DMS53 (cell line): ENCODE results near the gene ITGA1.

Experiments used
- DNase-seq: peaks from one replicate; lab custom pipeline; 2025; lab: John Stamatoyannopoulos, UW

Gene ITGA1

GRCh38 chr5:52772668-52773067, 15.0 kb upstream of the ITGA1 start:
- no peak for DNase-seq

GRCh38 chr5:52773342-52773741, 14.4 kb upstream of the ITGA1 start:
- DNase-seq = no peak

GRCh38 chr5:52774005-52774410, 13.7 kb upstream of the ITGA1 start:
- no peak for DNase-seq

GRCh38 chr5:52776116-52776515, 11.6 kb upstream of the ITGA1 start:
- no peak for DNase-seq

GRCh38 chr5:52777186-52777585, 10.5 kb upstream of the ITGA1 start:
- no peak for DNase-seq

- DNase-seq = no peak
These were observed 8.9 kb upstream of the ITGA1 start for GRCh38 chr5:52778781-52779180.

- DNase-seq = no peak
These were observed 8.5 kb upstream of the ITGA1 start for GRCh38 chr5:52779213-52779612.

- DNase-seq = no peak
These were observed 4.3 kb upstream of the ITGA1 start for GRCh38 chr5:52783226-52783959.

GRCh38 chr5:52784737-52785136, 3.0 kb upstream of the ITGA1 start:
- peak; percentile 92 for DNase-seq

GRCh38 chr5:52786391-52786790, 1.3 kb upstream of the ITGA1 start:
- DNase-seq = peak; percentile 48

GRCh38 chr5:52786949-52787599, 642 bp upstream of the ITGA1 start:
- peak; percentile 82 for DNase-seq

GRCh38 chr5:52788505-52788821, 747 bp downstream of the ITGA1 start:
- DNase-seq = no peak

GRCh38 chr5:52789378-52789777, 1.7 kb downstream of the ITGA1 start:
- peak; percentile 43 for DNase-seq

- DNase-seq = no peak
These were observed 2.1 kb downstream of the ITGA1 start for GRCh38 chr5:52789851-52790250.

- DNase-seq = no peak
These were observed 3.6 kb downstream of the ITGA1 start for GRCh38 chr5:52791366-52791765.

GRCh38 chr5:52794519-52794918, 6.8 kb downstream of the ITGA1 start:
- peak; percentile 81 for DNase-seq

GRCh38 chr5:52796031-52796430, 8.3 kb downstream of the ITGA1 start:
- no peak for DNase-seq

- no peak for DNase-seq
These were observed 8.9 kb downstream of the ITGA1 start for GRCh38 chr5:52796516-52797103.

- no peak for DNase-seq
These were observed 11.2 kb downstream of the ITGA1 start for GRCh38 chr5:52798938-52799337.

GRCh38 chr5:52799358-52799982, 11.8 kb downstream of the ITGA1 start:
- peak; percentile 67 for DNase-seq

GRCh38 chr5:52799983-52800393, 12.3 kb downstream of the ITGA1 start:
- peak; percentile 97 for DNase-seq

- DNase-seq = peak; percentile 89
These were observed 12.9 kb downstream of the ITGA1 start for GRCh38 chr5:52800394-52801213.
